ENCODE results near the gene CDH12.

GRCh38 chr5:22892441-22892840, 39.3 kb upstream of the CDH12 start:
- no peak for TF ChIP-seq POLR2A (IDR thresholded peaks at IDR 0.05; ENCODE audit: low read depth, low read length)
- TF ChIP-seq TAF1 (IDR thresholded peaks at IDR 0.05; ENCODE audit: borderline replicate concordance, low read depth, low read length): no peak
- no peak for TF ChIP-seq POLR2AphosphoS5 (IDR thresholded peaks at IDR 0.05; ENCODE audit: low read depth, low read length)

Measured in GM12892 (cell line).